OCI-LY1 (cell line): ENCODE results near the gene SMAD6.

ENCODE experiments used
- EZH2 ChIP-seq: fragments of 200-600 bp; sonication (generic), shearing (Covaris generic); IDR thresholded peaks from 2 replicates; pipeline ENCODE4 v1.8.0; 2017; ENCODE audit warnings: borderline replicate concordance, mixed run types, mild to moderate bottlenecking, antibody characterized with exemption, low read length, moderate library complexity, mixed read lengths
- TF ChIP-seq, protein P1 (sequence below): fragments of 200-600 bp; sonication (generic), shearing (Covaris generic); IDR thresholded peaks from 2 replicates; pipeline ENCODE4 v1.5.1; 2017; ENCODE audit warnings: mild to moderate bottlenecking, antibody characterized with exemption, low read length, moderate library complexity, mixed read lengths

DNA sequence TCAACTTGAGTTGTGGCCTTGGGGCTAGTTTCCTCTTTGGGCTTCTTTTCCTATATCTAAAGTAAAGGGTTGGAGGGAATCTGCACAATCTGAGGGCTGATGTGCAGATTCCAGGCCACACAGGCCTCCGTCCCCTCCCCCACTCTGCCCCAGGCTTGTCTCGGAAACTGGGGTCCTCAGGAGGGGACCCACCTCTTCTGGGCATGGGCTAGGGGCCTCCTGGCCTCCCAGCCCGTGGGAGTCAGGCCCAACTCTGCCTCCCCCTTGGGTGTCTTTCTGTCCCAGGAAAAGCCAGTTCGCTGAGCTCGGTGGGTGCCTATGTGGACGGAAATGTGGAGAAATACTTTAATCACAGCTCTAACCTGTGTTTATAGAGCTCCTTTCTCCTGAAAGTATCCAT, 4.8 kb downstream of the SMAD6 start:
- TF ChIP-seq, protein P1, sequence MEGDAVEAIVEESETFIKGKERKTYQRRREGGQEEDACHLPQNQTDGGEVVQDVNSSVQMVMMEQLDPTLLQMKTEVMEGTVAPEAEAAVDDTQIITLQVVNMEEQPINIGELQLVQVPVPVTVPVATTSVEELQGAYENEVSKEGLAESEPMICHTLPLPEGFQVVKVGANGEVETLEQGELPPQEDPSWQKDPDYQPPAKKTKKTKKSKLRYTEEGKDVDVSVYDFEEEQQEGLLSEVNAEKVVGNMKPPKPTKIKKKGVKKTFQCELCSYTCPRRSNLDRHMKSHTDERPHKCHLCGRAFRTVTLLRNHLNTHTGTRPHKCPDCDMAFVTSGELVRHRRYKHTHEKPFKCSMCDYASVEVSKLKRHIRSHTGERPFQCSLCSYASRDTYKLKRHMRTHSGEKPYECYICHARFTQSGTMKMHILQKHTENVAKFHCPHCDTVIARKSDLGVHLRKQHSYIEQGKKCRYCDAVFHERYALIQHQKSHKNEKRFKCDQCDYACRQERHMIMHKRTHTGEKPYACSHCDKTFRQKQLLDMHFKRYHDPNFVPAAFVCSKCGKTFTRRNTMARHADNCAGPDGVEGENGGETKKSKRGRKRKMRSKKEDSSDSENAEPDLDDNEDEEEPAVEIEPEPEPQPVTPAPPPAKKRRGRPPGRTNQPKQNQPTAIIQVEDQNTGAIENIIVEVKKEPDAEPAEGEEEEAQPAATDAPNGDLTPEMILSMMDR = no peak
- TF ChIP-seq EZH2 = no peak
